T-cell (primary cell): ENCODE measurements around the gene CLEC4D. TPM values are rescaled to one million over a fixed set of nuclear protein-coding genes. Genes with fewer than 3 reads are reported as not detected.
"Not testable (repeated sequence)": the region's sequence is repeated elsewhere in the genome, so short reads cannot be mapped to it uniquely, and the experiment has no call there.

Experiments
- ATAC-seq, 4 experiments: fragments of 200-7000 bp in 3 of 4; fragments of 150-1000 bp in 1 of 4; cut with Tn5 transposase; replicated peaks in 1 of 4; 1 replicate in 3 of 4; 2 replicates in 1 of 4; pipeline ENCODE4 v1.10.0; 2021; ENCODE audit warnings: moderate library complexity in 3 of 4, mild to moderate bottlenecking in 2 of 4, moderate number of reproducible peaks in 1 of 4
- CTCF ChIA-PET, 2 donors: fragments of 300-600 bp; sonication (Branson Sonifier 250); formaldehyde crosslinking; loops; one replicate each; lab custom pipeline; 2022; ENCODE audit warnings: antibody characterized with exemption in 2 of 2; lab: Charles Lee
- POLR2A ChIA-PET, 2 donors: fragments of 300-600 bp; sonication (Branson Sonifier 250); formaldehyde crosslinking; loops; one replicate each; lab custom pipeline; 2022; ENCODE audit warnings: antibody characterized with exemption in 2 of 2; lab: Charles Lee
- DNase-seq, 35 experiments: peaks; one replicate each; pipeline versions ENCODE4 v3.0.0 to v3.0.0-alpha.2; 2013 to 2023
- H3K27ac ChIP-seq: one replicate; pipeline ENCODE4 v1.5.1; 2013; ENCODE audit warnings: low read length
- H3K27me3 ChIP-seq, 2 experiments: replicated peaks in 1 of 2; 1 replicate in 1 of 2; 2 replicates in 1 of 2; pipeline versions ENCODE4 v1.6.1 to v1.7.0; 2013; ENCODE audit warnings: low read length in 1 of 2, mixed read lengths in 1 of 2; ENCODE audit not compliant: control insufficient read depth in 2 of 2, insufficient read depth in 2 of 2; ENCODE audit errors: extremely low read depth in 1 of 2
- H3K36me3 ChIP-seq, 2 donors: 1 replicate in 1 of 2; 2 replicates in 1 of 2; pipeline versions ENCODE4 v1.6.1 to v1.7.0; 2013; ENCODE audit warnings: low read length in 1 of 2; ENCODE audit not compliant: control insufficient read depth in 2 of 2, insufficient read depth in 1 of 2; ENCODE audit errors: extremely low read depth in 1 of 2
- H3K4me1 ChIP-seq, 2 experiments: 1 replicate in 1 of 2; 2 replicates in 1 of 2; pipeline versions ENCODE4 v1.6.1 to v1.7.0; 2013; ENCODE audit warnings: low read length in 2 of 2, mixed read lengths in 1 of 2; ENCODE audit not compliant: insufficient read depth in 2 of 2, control insufficient read depth in 1 of 2; ENCODE audit errors: extremely low read depth in 1 of 2
- H3K4me3 ChIP-seq, 2 donors: 1 replicate in 1 of 2; 2 replicates in 1 of 2; pipeline versions ENCODE4 v1.5.1 to v1.7.0; 2013; ENCODE audit warnings: mild to moderate bottlenecking in 2 of 2, low read length in 1 of 2, moderate library complexity in 1 of 2; ENCODE audit not compliant: control insufficient read depth in 1 of 2; ENCODE audit errors: extremely low read depth in 1 of 2
- H3K9me3 ChIP-seq: 2 replicates; pipeline ENCODE4 v1.7.0; 2013
- H3K27ac Mint-ChIP-seq, 2 donors: one replicate each; pipeline ENCODE4 v1.8.0; 2020 to 2021; ENCODE audit warnings: mild to moderate bottlenecking in 2 of 2, mixed read lengths in 2 of 2
- H3K27me3 Mint-ChIP-seq, 2 donors: one replicate each; pipeline ENCODE4 v1.8.0; 2021 to 2022; ENCODE audit warnings: mixed read lengths in 2 of 2
- H3K36me3 Mint-ChIP-seq: one replicate; pipeline ENCODE4 v1.8.0; 2021; ENCODE audit warnings: mixed read lengths
- H3K4me1 Mint-ChIP-seq, 3 donors: one replicate each; pipeline ENCODE4 v1.8.0; 2020 to 2022; ENCODE audit warnings: mixed read lengths in 3 of 3, mild to moderate bottlenecking in 1 of 3
- H3K4me3 Mint-ChIP-seq, 3 donors: one replicate each; pipeline ENCODE4 v1.8.0; 2020 to 2022; ENCODE audit warnings: mild to moderate bottlenecking in 3 of 3, mixed read lengths in 3 of 3, moderate library complexity in 3 of 3
- H3K9me3 Mint-ChIP-seq, 3 donors: one replicate each; pipeline ENCODE4 v1.8.0; 2020 to 2022; ENCODE audit warnings: mixed read lengths in 3 of 3
- WGBS: methylation state at CpG from one replicate; pipeline ENCODE4 v1.1.5; 2013; ENCODE audit warnings: missing lambda C conversion rate; ENCODE audit not compliant: insufficient coverage; 5-methylcytosine and 5-hydroxymethylcytosine counted together
- total RNA-seq, 35 experiments: library from RNA in 6 of 35; stranded (reverse) in 6 of 35; fragments of 120-200 nt in 1 of 35; gene quantifications; one replicate each; pipeline versions ENCODE4 v1.2.1 to v1.2.4 and lab custom pipeline; 2013 to 2026

The CLEC4D gene
- total RNA-seq, 5 donors from 2014 or later (not counting 1 experiment from before 2014, with no cell fraction given): not detected

DNA sequence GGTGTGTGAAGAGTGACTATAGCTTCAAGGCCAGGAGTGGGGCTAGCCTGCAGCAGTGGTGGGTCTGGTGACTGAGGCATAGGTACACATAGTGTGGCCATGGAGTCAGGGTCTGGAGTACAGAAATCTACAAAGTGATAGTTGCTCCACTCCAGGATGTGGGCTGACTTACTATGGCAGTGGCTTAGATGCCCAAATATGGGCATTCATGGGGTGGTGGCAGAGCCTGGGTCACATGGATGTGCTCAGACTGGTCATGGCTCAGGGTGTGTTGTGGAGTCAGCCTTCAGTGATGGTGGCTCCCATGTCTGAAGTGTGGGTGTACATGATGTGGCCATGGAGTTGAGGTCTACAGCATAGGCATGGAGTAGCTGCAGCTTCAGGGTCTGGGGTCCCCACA, 30.2 kb upstream of the CLEC4D start:
- Mint-ChIP-seq H3K9me3 (peaks cover 0 to 4% (median 0%) of the 10 kb centered on the region in 3 donors), H3K4me3 (no peak overlapping the region), H3K4me1 (peaks cover 10 to 16% (median 16%) of the 10 kb centered on the region in 3 donors), H3K36me3 (no peaks in the 10 kb centered on the region), H3K27me3 (peaks cover 0 to 3% of the 10 kb centered on the region in 2 donors), H3K27ac (peak overlapping the region in 1 of 2 donors; percentile 87)
- peak; percentile 40 to 67 (median 52) for ATAC-seq
- H3K9me3 ChIP-seq: no peaks in the 10 kb centered on the region
- peaks cover 12 to 15% of the 10 kb centered on the region in 2 experiments for H3K4me1 ChIP-seq
- peaks cover 0 to 8% of the 10 kb centered on the region in 2 experiments for H3K27me3 ChIP-seq
- no peak overlapping the region for H3K27ac ChIP-seq
- ChIA-PET CTCF (no interaction called here), POLR2A (no interaction called here)
- DNase-seq: peak in 1 of 35 experiments; percentile 2
- no peaks in the 10 kb centered on the region for H3K36me3 ChIP-seq
- no peak overlapping the region for H3K4me3 ChIP-seq

GRCh38 chr12:8491646-8492530, 21.4 kb upstream of the CLEC4D start:
- H3K9me3 Mint-ChIP-seq: no peaks in the 10 kb centered on the region
- ATAC-seq (no peak), DNase-seq (no peak)
- H3K27ac Mint-ChIP-seq: peak overlapping the region in 1 of 2 donors; percentile 84
- H3K4me3 Mint-ChIP-seq: no peak overlapping the region
- Histone ChIP-seq H3K27me3 (no peaks in the 10 kb centered on the region), H3K36me3 (no peaks in the 10 kb centered on the region), H3K4me3 (no peak overlapping the region), H3K27ac (no peak overlapping the region), H3K9me3 (no peaks in the 10 kb centered on the region), H3K4me1 (peaks cover 4 to 24% of the 10 kb centered on the region in 2 experiments)
- no peaks in the 10 kb centered on the region for H3K36me3 Mint-ChIP-seq
- peaks cover 16 to 26% (median 20%) of the 10 kb centered on the region in 3 donors for H3K4me1 Mint-ChIP-seq
- WGBS: 86% methylated on average over 1 of the region's 5 CpGs
- no peaks in the 10 kb centered on the region for H3K27me3 Mint-ChIP-seq
- ChIA-PET POLR2A (interaction anchor here (0.6 to 0.7 kb wide), 2 partner anchors 19 to 615 kb away, joined by 3 read pairs; no protein-coding TSS in a partner anchor), CTCF (interaction anchor here (0.6 to 0.8 kb wide), 2 partner anchors 55 to 242 kb away, joined by 3 to 5 read pairs; no protein-coding TSS in a partner anchor)

DNA sequence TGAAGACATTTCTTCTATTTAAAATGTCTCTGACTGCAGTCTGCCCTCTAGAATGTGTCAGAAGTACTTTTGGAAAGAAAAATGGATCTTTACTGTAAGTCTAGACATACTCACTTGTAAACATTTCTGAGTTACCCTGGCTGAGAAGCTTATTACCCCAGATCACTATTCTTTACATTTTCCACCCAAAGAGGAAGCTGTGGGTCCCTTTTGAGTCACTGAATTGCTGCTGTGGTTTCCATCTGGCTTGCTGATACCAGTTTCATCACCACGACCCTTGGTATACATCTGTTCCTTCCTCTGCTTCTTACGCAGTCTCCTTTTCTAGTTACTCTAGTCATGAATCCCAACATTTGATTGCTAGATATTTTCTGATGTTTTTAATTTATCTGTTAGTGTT, 20.2 kb upstream of the CLEC4D start:
- Histone ChIP-seq H3K27me3 (no peaks in the 10 kb centered on the region), H3K27ac (peak overlapping the region; percentile 35), H3K9me3 (no peaks in the 10 kb centered on the region), H3K4me3 (no peak overlapping the region), H3K36me3 (no peaks in the 10 kb centered on the region), H3K4me1 (peaks cover 4 to 24% of the 10 kb centered on the region in 2 experiments)
- ChIA-PET POLR2A (interaction anchor here in 1 of 2 donors (0.5 kb wide), 1 partner anchor 535 kb away, joined by 3 read pairs; no protein-coding TSS in a partner anchor), CTCF (no interaction called here)
- Mint-ChIP-seq H3K4me3 (no peak overlapping the region), H3K27me3 (no peaks in the 10 kb centered on the region), H3K36me3 (no peaks in the 10 kb centered on the region), H3K9me3 (no peaks in the 10 kb centered on the region), H3K4me1 (peaks cover 16 to 26% (median 20%) of the 10 kb centered on the region in 3 donors), H3K27ac (peak overlapping the region; percentile 57 to 84)
- no CpG with 5 or more reads among the region's 2 CpGs for WGBS
- ATAC-seq (peak; percentile 93 to 98 (median 95)), DNase-seq (peak in 13 of 35 experiments; percentile 3 to 45 (median 19))

GRCh38 chr12:8495671-8496070, 17.6 kb upstream of the CLEC4D start:
- ATAC-seq: not testable (repeated sequence)
- CTCF ChIA-PET: interaction anchor here in 1 of 2 donors (1.0 kb wide), 1 partner anchor 99 kb away, joined by 3 read pairs; no protein-coding TSS in a partner anchor

GRCh38 chr12:8496074-8496473, 17.2 kb upstream of the CLEC4D start:
- H3K36me3 ChIP-seq, H3K4me3 Mint-ChIP-seq, H3K9me3 ChIP-seq, DNase-seq, H3K27me3 Mint-ChIP-seq, H3K9me3 Mint-ChIP-seq, H3K27ac ChIP-seq, H3K4me3 ChIP-seq, ATAC-seq, H3K27me3 ChIP-seq, H3K27ac Mint-ChIP-seq, H3K36me3 Mint-ChIP-seq: not testable (repeated sequence)
- H3K4me1 ChIP-seq: peaks cover 4 to 30% of the 10 kb centered on the region in 2 experiments
- H3K4me1 Mint-ChIP-seq: peaks cover 16 to 26% (median 20%) of the 10 kb centered on the region in 3 donors
- POLR2A ChIA-PET: interaction anchor here in 1 of 2 donors (0.5 kb wide), 1 partner anchor 1760 kb away, joined by 3 read pairs; no protein-coding TSS in a partner anchor
- WGBS: no CpG with 5 or more reads among the region's 7 CpGs
- CTCF ChIA-PET: interaction anchor here in 1 of 2 donors (1.0 kb wide), 1 partner anchor 100 kb away, joined by 3 read pairs; no protein-coding TSS in a partner anchor

More at GRCh38 chr12:8495671-8496070, 17.6 kb upstream of the CLEC4D start:
- peaks cover 4 to 29% of the 10 kb centered on the region in 2 experiments for H3K4me1 ChIP-seq
- peaks cover 16 to 26% (median 20%) of the 10 kb centered on the region in 3 donors for H3K4me1 Mint-ChIP-seq
- not testable (repeated sequence) for H3K27me3 Mint-ChIP-seq, H3K9me3 Mint-ChIP-seq, H3K36me3 ChIP-seq, H3K4me3 Mint-ChIP-seq, H3K9me3 ChIP-seq, H3K27ac ChIP-seq, H3K27ac Mint-ChIP-seq, H3K27me3 ChIP-seq, H3K36me3 Mint-ChIP-seq, H3K4me3 ChIP-seq, DNase-seq
- WGBS: 88% methylated on average over 4 of the region's 4 CpGs
- POLR2A ChIA-PET: interaction anchor here in 1 of 2 donors (0.5 kb wide), 1 partner anchor 1760 kb away, joined by 3 read pairs; no protein-coding TSS in a partner anchor

GRCh38 chr12:8499616-8500015, 13.7 kb upstream of the CLEC4D start:
- no peak overlapping the region for H3K4me3 ChIP-seq
- H3K27ac ChIP-seq: no peak overlapping the region
- DNase-seq (no peak), ATAC-seq (no peak)
- H3K27me3 ChIP-seq: no peaks in the 10 kb centered on the region
- H3K27me3 Mint-ChIP-seq: peaks cover 2 to 9% of the 10 kb centered on the region in 2 donors
- no CpG with 5 or more reads among the region's 4 CpGs for WGBS
- no peaks in the 10 kb centered on the region for H3K36me3 ChIP-seq
- peaks cover 0 to 15% of the 10 kb centered on the region in 2 experiments for H3K4me1 ChIP-seq
- H3K9me3 Mint-ChIP-seq: no peaks in the 10 kb centered on the region
- H3K36me3 Mint-ChIP-seq: no peaks in the 10 kb centered on the region
- no peaks in the 10 kb centered on the region for H3K9me3 ChIP-seq
- POLR2A ChIA-PET: no interaction called here
- no peak overlapping the region for H3K27ac Mint-ChIP-seq
- CTCF ChIA-PET: no interaction called here
- H3K4me3 Mint-ChIP-seq: no peak overlapping the region
- H3K4me1 Mint-ChIP-seq: peaks cover 8 to 14% (median 10%) of the 10 kb centered on the region in 3 donors
